Right ventricle myocardium inferior (tissue), 1 donor: ENCODE data around the gene CSTPP1. TPM values are rescaled to one million over a fixed set of nuclear protein-coding genes. Genes with fewer than 3 reads are reported as not detected.
"Not testable (repeated sequence)": the region's sequence is repeated elsewhere in the genome, so short reads cannot be mapped to it uniquely, and the experiment has no call there.

Source experiments
- ATAC-seq: fragments of 200-7000 bp; cut with Tn5 transposase; one replicate; pipeline ENCODE4 v1.9.1; 2020; ENCODE audit warnings: mild to moderate bottlenecking, moderate library complexity
- DNase-seq: peaks from one replicate; pipeline ENCODE4 v3.0.0; 2021; ENCODE audit errors: missing footprints
- intact Hi-C: fragments of 100-400 bp; cut with DNase I; formaldehyde crosslinking; loops from one replicate; pipeline ENCODE4 v1.11.0; 2022
- total RNA-seq: library from RNA; stranded (reverse); fragmentation: NEBNext Ultra II Directional; extraction: Animal tissue kit (Norgen Biotek cat#: 25700); gene quantifications from one replicate; pipeline ENCODE4 v1.2.1, GENCODE V29; 2021
- donor health status: DM: no; HTN: yes; CAD: no; lungs with severe emphysema.

The CSTPP1 gene
- total RNA-seq, 1 donor from 2014 or later: 11.0 TPM

- DNase-seq (no peak), ATAC-seq (no peak)
- intact Hi-C loops: no loop called here
Measured at GRCh38 chr11:47057365-47057764, 120.8 kb downstream of the CSTPP1 start.

GRCh38 chr11:47060807-47061206 lies 124.2 kb downstream of the CSTPP1 start:
- intact Hi-C loops: no loop called here
- DNase-seq (no peak), ATAC-seq (no peak)

GRCh38 chr11:47061429-47062178 lies 125.0 kb downstream of the CSTPP1 start:
- DNase-seq: no peak
- intact Hi-C loops: no loop called here
- ATAC-seq: no peak

- ATAC-seq: no peak
- intact Hi-C loops: no loop called here
Measured at GRCh38 chr11:47062736-47063135, 126.2 kb downstream of the CSTPP1 start.

GRCh38 chr11:47067401-47067800 lies 130.8 kb downstream of the CSTPP1 start:
- DNase-seq: no peak
- no peak for ATAC-seq
- intact Hi-C loops: no loop called here

More at GRCh38 chr11:47062736-47063135, 126.2 kb downstream of the CSTPP1 start:
- no peak for DNase-seq

- ATAC-seq: no peak
- DNase-seq: no peak
- intact Hi-C loops: no loop called here
Measured at GRCh38 chr11:47070769-47071168, 134.2 kb downstream of the CSTPP1 start.

GRCh38 chr11:47071341-47071740 lies 134.8 kb downstream of the CSTPP1 start:
- ATAC-seq: no peak

GRCh38 chr11:47071791-47072261 lies 135.3 kb downstream of the CSTPP1 start:
- intact Hi-C loops: no loop called here
- peak; percentile 83 for ATAC-seq
- DNase-seq: no peak

More at GRCh38 chr11:47071341-47071740, 134.8 kb downstream of the CSTPP1 start:
- intact Hi-C loops: no loop called here
- no peak for DNase-seq

- intact Hi-C loops: no loop called here
- no peak for ATAC-seq
- no peak for DNase-seq
Measured at GRCh38 chr11:47078751-47079521, 142.4 kb downstream of the CSTPP1 start.

GRCh38 chr11:47080775-47081174 lies 144.2 kb downstream of the CSTPP1 start:
- ATAC-seq, intact Hi-C loops, DNase-seq: not testable (repeated sequence)

GRCh38 chr11:47083913-47084312 lies 147.4 kb downstream of the CSTPP1 start:
- DNase-seq (no peak), ATAC-seq (no peak)
- intact Hi-C loops: no loop called here

GRCh38 chr11:47087801-47088200 lies 151.2 kb downstream of the CSTPP1 start:
- no peak for ATAC-seq
- intact Hi-C loops: no loop called here

GRCh38 chr11:47093541-47093940 lies 157.0 kb downstream of the CSTPP1 start:
- no peak for ATAC-seq
- intact Hi-C loops: no loop called here
- no peak for DNase-seq

More at GRCh38 chr11:47087801-47088200, 151.2 kb downstream of the CSTPP1 start:
- DNase-seq: no peak

GRCh38 chr11:47096871-47097270 lies 160.3 kb downstream of the CSTPP1 start:
- ATAC-seq, intact Hi-C loops, DNase-seq: not testable (repeated sequence)

- ATAC-seq, intact Hi-C loops, DNase-seq: not testable (repeated sequence)
Measured at GRCh38 chr11:47098223-47098622, 161.7 kb downstream of the CSTPP1 start.

- no peak for DNase-seq
- intact Hi-C loops: no loop called here
- ATAC-seq: no peak
Measured at GRCh38 chr11:47099214-47099917, 162.8 kb downstream of the CSTPP1 start.

- intact Hi-C loops: no loop called here
- no peak for ATAC-seq
Measured at GRCh38 chr11:47099918-47100315, 163.4 kb downstream of the CSTPP1 start.

GRCh38 chr11:47101406-47101805 lies 164.8 kb downstream of the CSTPP1 start:
- intact Hi-C loops: no loop called here
- DNase-seq (no peak), ATAC-seq (no peak)

More at GRCh38 chr11:47099918-47100315, 163.4 kb downstream of the CSTPP1 start:
- no peak for DNase-seq

- intact Hi-C loops: no loop called here
- ATAC-seq: no peak
- no peak for DNase-seq
Measured at GRCh38 chr11:47104261-47104950, 167.8 kb downstream of the CSTPP1 start.
